Measurements from ENCODE around the gene MAPK8IP1. TPM values are rescaled to one million over a fixed set of nuclear protein-coding genes. Genes with fewer than 3 reads are reported as not detected.

The MAPK8IP1 gene
- total and polyA plus RNA-seq, 7 donors, result 0.53 to 2.6 (median 1.3) TPM

- DNase-seq, result no peak
- intact Hi-C loops (cut with DNase I), result no loop called here
- TF ChIP-seq, protein P1, sequence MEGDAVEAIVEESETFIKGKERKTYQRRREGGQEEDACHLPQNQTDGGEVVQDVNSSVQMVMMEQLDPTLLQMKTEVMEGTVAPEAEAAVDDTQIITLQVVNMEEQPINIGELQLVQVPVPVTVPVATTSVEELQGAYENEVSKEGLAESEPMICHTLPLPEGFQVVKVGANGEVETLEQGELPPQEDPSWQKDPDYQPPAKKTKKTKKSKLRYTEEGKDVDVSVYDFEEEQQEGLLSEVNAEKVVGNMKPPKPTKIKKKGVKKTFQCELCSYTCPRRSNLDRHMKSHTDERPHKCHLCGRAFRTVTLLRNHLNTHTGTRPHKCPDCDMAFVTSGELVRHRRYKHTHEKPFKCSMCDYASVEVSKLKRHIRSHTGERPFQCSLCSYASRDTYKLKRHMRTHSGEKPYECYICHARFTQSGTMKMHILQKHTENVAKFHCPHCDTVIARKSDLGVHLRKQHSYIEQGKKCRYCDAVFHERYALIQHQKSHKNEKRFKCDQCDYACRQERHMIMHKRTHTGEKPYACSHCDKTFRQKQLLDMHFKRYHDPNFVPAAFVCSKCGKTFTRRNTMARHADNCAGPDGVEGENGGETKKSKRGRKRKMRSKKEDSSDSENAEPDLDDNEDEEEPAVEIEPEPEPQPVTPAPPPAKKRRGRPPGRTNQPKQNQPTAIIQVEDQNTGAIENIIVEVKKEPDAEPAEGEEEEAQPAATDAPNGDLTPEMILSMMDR (IDR thresholded peaks at IDR 0.05), result no peak
- 94 to 97% (median 94%) methylated on average over 4 of the region's 4 CpGs for whole genome bisulfite sequencing, 3 donors
- Histone ChIP-seq H3K4me1 (peaks cover 7% of the 10 kb centered on the region), H3K9me3 (no peaks in the 10 kb centered on the region), H3K36me3 (ENCODE audit: insufficient read depth in 1 of 2, low read depth in 1 of 2) (peaks cover 3 to 54% of the 10 kb centered on the region in 2 donors), H3K27ac (no peak overlapping the region), H3K4me3 (no peak overlapping the region), H3K27me3 (ENCODE audit: insufficient read depth in 3 of 3, low read length in 2 of 3) (no peaks in the 10 kb centered on the region)
- ATAC-seq, result no peak
Measured at GRCh38 chr11:45941285-45941684, 55.8 kb downstream of the MAPK8IP1 start.

DNA sequence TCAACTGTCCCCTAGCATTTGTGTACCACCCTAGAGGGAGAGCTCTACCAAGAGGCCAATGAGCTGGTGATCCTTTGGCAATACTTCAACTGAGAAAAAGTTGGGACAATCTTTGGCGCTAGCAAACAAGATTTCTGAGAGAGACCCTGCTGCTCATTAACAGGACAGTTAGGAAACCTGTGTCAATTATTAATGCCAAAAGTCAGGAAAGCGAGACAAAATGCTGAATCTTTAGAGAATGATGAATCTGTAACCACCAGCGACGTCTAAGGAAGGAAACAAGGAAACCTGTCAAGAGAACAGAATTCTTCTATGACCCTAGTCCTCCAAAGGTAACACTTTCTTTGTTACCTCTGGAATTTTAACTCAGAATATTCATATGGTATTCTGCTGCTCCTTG is 56.9 kb downstream of the MAPK8IP1 start:
- intact Hi-C loops (cut with DNase I), result no loop called here
- no peak for DNase-seq
- no peak for ATAC-seq
- Histone ChIP-seq H3K27me3 (ENCODE audit: insufficient read depth in 3 of 3, low read length in 2 of 3) (no peaks in the 10 kb centered on the region), H3K4me3 (no peak overlapping the region), H3K36me3 (ENCODE audit: insufficient read depth in 1 of 2, low read depth in 1 of 2) (peaks cover 3 to 62% of the 10 kb centered on the region in 2 donors), H3K9me3 (no peaks in the 10 kb centered on the region), H3K27ac (no peak overlapping the region), H3K4me1 (peaks cover 5% of the 10 kb centered on the region)
- WGBS, 3 donors, result 88 to 95% (median 95%) methylated on average over 4 of the region's 4 CpGs
- TF ChIP-seq, protein P1 (IDR thresholded peaks at IDR 0.05), result no peak

GRCh38 chr11:45945397-45945999 is 60.0 kb downstream of the MAPK8IP1 start:
- H3K4me3 ChIP-seq, result no peak overlapping the region
- H3K36me3 ChIP-seq (ENCODE audit: insufficient read depth in 1 of 2, low read depth in 1 of 2), result peaks cover 11 to 93% of the 10 kb centered on the region in 2 donors
- H3K9me3 ChIP-seq, result no peaks in the 10 kb centered on the region
- 50 to 72% (median 55%) methylated on average over 3 of the region's 3 CpGs for WGBS, 3 donors
- intact Hi-C loops (cut with DNase I), result no loop called here
- peak overlapping the region; percentile 28 for H3K27ac ChIP-seq
- peaks cover 5% of the 10 kb centered on the region for H3K4me1 ChIP-seq
- DNase-seq, result no peak
- ATAC-seq, result peak in 2 of 4 donors; percentile 23 to 69
- no peaks in the 10 kb centered on the region for H3K27me3 ChIP-seq (ENCODE audit: insufficient read depth in 3 of 3, low read length in 2 of 3)
- TF ChIP-seq, protein P1 (IDR thresholded peaks at IDR 0.05), result no peak

- no peak for ATAC-seq
- H3K27me3 ChIP-seq (ENCODE audit: insufficient read depth in 3 of 3, low read length in 2 of 3), result no peaks in the 10 kb centered on the region
- H3K4me3 ChIP-seq, result no peak overlapping the region
- TF ChIP-seq, protein P1 (IDR thresholded peaks at IDR 0.05), result no peak
- peaks cover 5% of the 10 kb centered on the region for H3K4me1 ChIP-seq
- H3K27ac ChIP-seq, result no peak overlapping the region
- no peak for DNase-seq
- peaks cover 11 to 96% of the 10 kb centered on the region in 2 donors for H3K36me3 ChIP-seq (ENCODE audit: insufficient read depth in 1 of 2, low read depth in 1 of 2)
- WGBS, 3 donors, result 96 to 100% (median 98%) methylated on average over 1 of the region's 1 CpG
- no peaks in the 10 kb centered on the region for H3K9me3 ChIP-seq
- intact Hi-C loops (cut with DNase I), result no loop called here
Measured at GRCh38 chr11:45947885-45948284, 62.4 kb downstream of the MAPK8IP1 start.

DNA sequence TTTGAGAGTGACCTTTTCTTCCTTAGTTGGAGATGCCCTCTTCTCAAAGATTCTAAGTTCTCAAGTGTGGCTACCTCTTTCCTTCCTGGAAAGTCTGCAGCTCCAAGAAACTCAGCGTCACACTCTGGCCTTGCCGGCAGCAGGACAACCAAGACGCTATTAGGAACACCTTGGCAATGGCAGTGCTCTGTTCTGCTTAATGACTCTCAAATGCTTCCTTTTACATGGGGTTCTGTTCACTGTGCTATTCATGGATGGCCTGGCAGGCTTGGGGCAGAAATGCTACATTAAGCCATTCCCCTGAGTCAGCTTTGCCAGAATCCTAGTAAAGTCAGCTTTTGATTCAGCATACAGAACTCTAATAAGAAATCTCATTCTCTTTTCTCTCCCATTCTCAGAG is 62.9 kb downstream of the MAPK8IP1 start:
- Histone ChIP-seq H3K27me3 (ENCODE audit: insufficient read depth in 3 of 3, low read length in 2 of 3) (no peaks in the 10 kb centered on the region), H3K9me3 (no peaks in the 10 kb centered on the region), H3K4me1 (peaks cover 5% of the 10 kb centered on the region), H3K36me3 (ENCODE audit: insufficient read depth in 1 of 2, low read depth in 1 of 2) (peaks cover 11 to 96% of the 10 kb centered on the region in 2 donors), H3K27ac (no peak overlapping the region), H3K4me3 (no peak overlapping the region)
- ATAC-seq, result no peak
- 72 to 97% (median 88%) methylated on average over 3 of the region's 3 CpGs for WGBS, 3 donors
- TF ChIP-seq, protein P1 (IDR thresholded peaks at IDR 0.05), result no peak
- intact Hi-C loops (cut with DNase I), result no loop called here
- no peak for DNase-seq
